CD14-positive monocyte (primary cell): ENCODE results near the gene LCOR. TPM values are rescaled to one million over a fixed set of nuclear protein-coding genes. Genes with fewer than 3 reads are reported as not detected.

Experiments
- DNase-seq, 3 donors: peaks; one replicate each; pipeline ENCODE4 v3.0.0-alpha.2; 2011 to 2022
- H2AFZ ChIP-seq: 2 replicates; pipeline ENCODE4 v1.6.0; 2012; ENCODE audit warnings: mild to moderate bottlenecking, low read depth, low read length, inconsistent platforms; ENCODE audit not compliant: insufficient read depth, poor library complexity, severe bottlenecking
- H3K27ac ChIP-seq, 2 donors: 1 replicate in 1 of 2; 2 replicates in 1 of 2; pipeline ENCODE4 v1.5.1; 2012 to 2013; ENCODE audit warnings: low read length in 2 of 2, control low read depth in 1 of 2, inconsistent platforms in 1 of 2, low read depth in 1 of 2, mild to moderate bottlenecking in 1 of 2
- H3K27me3 ChIP-seq, 2 donors: one replicate each; pipeline versions ENCODE4 v1.6.0 to v1.6.1; 2011 to 2013; ENCODE audit warnings: low read length in 2 of 2; ENCODE audit not compliant: control insufficient read depth in 2 of 2, insufficient read depth in 2 of 2
- H3K36me3 ChIP-seq, 2 donors: replicated peaks in 1 of 2; 1 replicate in 1 of 2; 2 replicates in 1 of 2; pipeline versions ENCODE4 v1.5.1 to v1.6.1; 2012 to 2013; ENCODE audit warnings: low read length in 2 of 2, control low read depth in 1 of 2, inconsistent platforms in 1 of 2, mild to moderate bottlenecking in 1 of 2; ENCODE audit not compliant: insufficient read depth in 2 of 2, control insufficient read depth in 1 of 2
- H3K4me1 ChIP-seq, 2 donors: 1 replicate in 1 of 2; 2 replicates in 1 of 2; pipeline versions ENCODE4 v1.5.1 to v1.6.1; 2012 to 2013; ENCODE audit warnings: low read length in 2 of 2, control low read depth in 1 of 2, inconsistent platforms in 1 of 2, mild to moderate bottlenecking in 1 of 2, moderate library complexity in 1 of 2; ENCODE audit not compliant: insufficient read depth in 2 of 2, control insufficient read depth in 1 of 2
- H3K4me2 ChIP-seq: replicated peaks from 2 replicates; pipeline ENCODE3; 2012; ENCODE audit warnings: low read length, moderate library complexity, mild to moderate bottlenecking; ENCODE audit not compliant: poor library complexity, severe bottlenecking; ENCODE audit errors: extremely low read depth
- H3K4me3 ChIP-seq, 3 experiments: fragments of 200-600 bp in 1 of 3; sonication (generic) in 1 of 3; replicated peaks in 1 of 3; 1 replicate in 2 of 3; 2 replicates in 1 of 3; pipeline ENCODE4 v1.5.1; 2011 to 2013; ENCODE audit warnings: low read length in 3 of 3, mild to moderate bottlenecking in 3 of 3, control low read depth in 2 of 3, low read depth in 2 of 3, inconsistent platforms in 1 of 3, moderate library complexity in 1 of 3
- H3K79me2 ChIP-seq: 2 replicates; pipeline ENCODE4 v1.6.0; 2012; ENCODE audit warnings: mild to moderate bottlenecking, control low read depth, inconsistent platforms, low read length, moderate library complexity; ENCODE audit not compliant: insufficient read depth
- H3K9ac ChIP-seq: 2 replicates; pipeline ENCODE4 v1.6.0; 2017; ENCODE audit warnings: low read length, mild to moderate bottlenecking; ENCODE audit not compliant: insufficient read depth, poor library complexity, severe bottlenecking
- H3K9me3 ChIP-seq, 2 donors: replicated peaks in 1 of 2; 1 replicate in 1 of 2; 2 replicates in 1 of 2; pipeline versions ENCODE4 v1.5.1 to v1.6.1; 2012 to 2013; ENCODE audit warnings: low read length in 2 of 2, control low read depth in 1 of 2; ENCODE audit not compliant: control insufficient read depth in 1 of 2, insufficient read depth in 1 of 2
- H4K20me1 ChIP-seq: 2 replicates; pipeline ENCODE4 v1.6.0; 2012; ENCODE audit warnings: mild to moderate bottlenecking, low read length, control low read depth, moderate library complexity; ENCODE audit not compliant: insufficient read depth
- H3K27ac Mint-ChIP-seq, 7 donors: one replicate each; pipeline ENCODE4 v1.8.0; 2020; ENCODE audit warnings: mild to moderate bottlenecking in 7 of 7, mixed read lengths in 7 of 7, moderate library complexity in 6 of 7, inconsistent platforms in 2 of 7
- H3K27me3 Mint-ChIP-seq, 3 donors: one replicate each; pipeline ENCODE4 v1.8.0; 2021 to 2022; ENCODE audit warnings: low read depth in 3 of 3, mild to moderate bottlenecking in 3 of 3, mixed read lengths in 3 of 3, moderate library complexity in 3 of 3, inconsistent platforms in 1 of 3
- H3K36me3 Mint-ChIP-seq, 2 donors: one replicate each; pipeline ENCODE4 v1.8.0; 2020; ENCODE audit warnings: mixed read lengths in 2 of 2, inconsistent platforms in 1 of 2, mild to moderate bottlenecking in 1 of 2
- H3K4me1 Mint-ChIP-seq: one replicate; pipeline ENCODE4 v1.8.0; 2020; ENCODE audit warnings: mild to moderate bottlenecking, mixed read lengths
- H3K4me3 Mint-ChIP-seq, 2 donors: one replicate each; pipeline ENCODE4 v1.8.0; 2020; ENCODE audit warnings: mild to moderate bottlenecking in 2 of 2, mixed read lengths in 2 of 2, moderate library complexity in 1 of 2
- H3K9me3 Mint-ChIP-seq, 7 donors: one replicate each; pipeline ENCODE4 v1.8.0; 2020 to 2022; ENCODE audit warnings: mixed read lengths in 7 of 7, mild to moderate bottlenecking in 6 of 7, moderate library complexity in 6 of 7, inconsistent platforms in 2 of 7
- CTCF ChIP-seq: fragments of 200-600 bp; IDR thresholded peaks from one replicate; pipeline ENCODE4 v1.8.0; 2022; ENCODE audit warnings: antibody characterized with exemption, mild to moderate bottlenecking
- WGBS: methylation state at CpG from one replicate; pipeline ENCODE4 v1.1.5; 2013; ENCODE audit warnings: missing lambda C conversion rate; ENCODE audit not compliant: insufficient coverage; 5-methylcytosine and 5-hydroxymethylcytosine counted together
- intact Hi-C, 2 donors: fragments of 100-400 bp; cut with micrococcal nuclease; formaldehyde crosslinking; loops; one replicate each; pipeline versions ENCODE4 v1.15.0 to v1.15.1; 2023
- polyA plus RNA-seq, 3 donors: library from polyadenylated mRNA; depleted of rRNA in 1 of 3; unstranded in 2 of 3; stranded (reverse) in 1 of 3; fragments of 300-500 nt in 2 of 3; fragments of >200 nt in 1 of 3; fragmentation: Illumina TruSeq in 2 of 3; gene quantifications; 1 replicate in 2 of 3; 2 replicates in 1 of 3; pipeline ENCODE4 v1.2.3, GENCODE V29; 2012 to 2021

LCOR gene
- polyA plus RNA-seq, 3 donors = 5.7 to 11.8 (median 10.0) TPM

DNA sequence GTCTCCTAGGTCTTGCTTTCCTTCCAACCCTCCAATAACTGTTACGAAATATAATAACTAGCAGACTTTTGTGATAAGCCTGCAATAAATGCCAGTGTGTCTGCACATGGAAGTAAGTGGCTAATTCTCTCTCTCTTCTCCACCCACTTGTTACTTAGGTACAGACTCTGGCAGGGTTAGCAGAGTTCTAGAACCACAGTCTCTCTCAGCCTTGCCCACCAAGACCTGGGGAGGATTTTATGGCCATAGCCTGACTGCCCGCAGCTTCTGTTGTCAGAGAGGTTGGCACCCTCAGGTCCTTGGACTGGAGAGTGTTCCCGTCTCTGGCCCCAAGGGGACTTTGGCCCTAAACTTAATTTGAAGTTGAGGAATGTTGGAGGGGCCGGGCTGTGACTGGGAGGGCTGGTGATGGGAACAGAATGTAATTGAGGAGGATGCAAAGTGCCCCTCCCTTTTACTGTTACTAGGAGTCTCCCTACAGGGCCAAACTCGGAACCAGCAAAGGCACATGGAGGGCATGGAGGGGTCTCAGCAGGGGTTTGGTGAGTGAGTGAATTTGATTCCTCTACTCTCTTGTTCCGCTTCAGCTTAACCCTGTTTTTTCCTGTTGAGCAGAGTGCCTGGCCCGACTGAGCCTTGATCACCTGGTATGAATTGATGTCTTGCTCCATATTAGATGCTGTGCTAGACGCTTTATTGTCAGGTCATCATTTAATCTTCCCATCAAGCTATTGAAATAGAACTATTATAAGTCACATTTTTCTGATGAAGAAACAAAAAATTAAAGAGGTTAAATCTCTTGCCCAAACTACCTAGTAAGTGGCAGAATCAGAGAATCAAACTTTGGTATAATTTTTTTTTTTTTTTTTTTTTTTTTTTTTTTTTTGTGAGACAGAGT lies 37.0 kb upstream of the LCOR start:
- Mint-ChIP-seq H3K4me3 (no peak overlapping the region), H3K4me1 (no peaks in the 10 kb centered on the region), H3K27me3 (peaks cover 2 to 4% (median 3%) of the 10 kb centered on the region in 3 donors), H3K9me3 (peaks cover 0 to 2% (median 0%) of the 10 kb centered on the region in 7 donors), H3K36me3 (no peaks in the 10 kb centered on the region), H3K27ac (no peak overlapping the region)
- Histone ChIP-seq H4K20me1 (no peaks in the 10 kb centered on the region), H3K4me1 (no peaks in the 10 kb centered on the region), H3K4me3 (no peak overlapping the region), H3K9ac (no peak overlapping the region), H3K79me2 (no peaks in the 10 kb centered on the region), H3K36me3 (no peaks in the 10 kb centered on the region), H3K4me2 (no peak overlapping the region), H2AFZ (no peak overlapping the region), H3K9me3 (no peaks in the 10 kb centered on the region), H3K27me3 (no peaks in the 10 kb centered on the region), H3K27ac (no peak overlapping the region)
- TF ChIP-seq CTCF = no peak
- DNase-seq = no peak
- intact Hi-C loops = no loop called here
- WGBS = 100% methylated on average over 3 of the region's 8 CpGs

- Mint-ChIP-seq H3K27ac (no peak overlapping the region), H3K36me3 (no peaks in the 10 kb centered on the region), H3K27me3 (peaks cover 0 to 4% (median 3%) of the 10 kb centered on the region in 3 donors), H3K4me3 (no peak overlapping the region), H3K4me1 (no peaks in the 10 kb centered on the region), H3K9me3 (peaks cover 0 to 6% (median 2%) of the 10 kb centered on the region in 7 donors)
- Histone ChIP-seq H3K27ac (no peak overlapping the region), H3K79me2 (no peaks in the 10 kb centered on the region), H4K20me1 (no peaks in the 10 kb centered on the region), H3K27me3 (no peaks in the 10 kb centered on the region), H3K4me1 (no peaks in the 10 kb centered on the region), H3K36me3 (no peaks in the 10 kb centered on the region), H3K4me2 (no peak overlapping the region), H3K9ac (no peak overlapping the region), H2AFZ (no peak overlapping the region), H3K9me3 (no peaks in the 10 kb centered on the region), H3K4me3 (no peak overlapping the region)
- intact Hi-C loops = no loop called here
- no peak for TF ChIP-seq CTCF
- DNase-seq = no peak
- WGBS = 100% methylated on average over 2 of the region's 4 CpGs
Measured at GRCh38 chr10:96797485-96797884, 34.6 kb upstream of the LCOR start.
